Measurements from ENCODE around the gene DRD3. TPM values are rescaled to one million over a fixed set of nuclear protein-coding genes. Genes with fewer than 3 reads are reported as not detected.

DRD3 gene
- total RNA-seq, result not detected

GRCh38 chr3:114178770-114179368, at the start of gene DRD3:
Gene DRD3 (minus strand): TSS chr3:114179052. CDS start chr3:114171992, 7,060 bp downstream.
- Histone ChIP-seq H3K4me1 (no peaks in the 10 kb centered on the region), H3K4me3 (no peak within 1 kb of the TSS), H3K27ac (no peak within 1 kb of the TSS), H3K9me3 (no peaks in the 10 kb centered on the region), H3K27me3 (no peaks in the 10 kb centered on the region), H3K36me3 (no peaks in the 10 kb centered on the region)
- TF ChIP-seq EP300 (IDR thresholded peaks at IDR 0.05), result no peak
- WGBS, 2 donors (ENCODE audit: low coverage in 1 of 2), result 5 to 7% methylated on average over 7 of the region's 7 CpGs
- no peak for ATAC-seq

GRCh38 chr3:114227076-114227475, 48.2 kb upstream of the DRD3 start:
- Histone ChIP-seq H3K9me3 (peaks cover 0 to 24% (median 0%) of the 10 kb centered on the region in 3 donors), H3K4me3 (no peak overlapping the region), H3K36me3 (no peaks in the 10 kb centered on the region), H3K27ac (no peak overlapping the region), H3K4me1 (no peaks in the 10 kb centered on the region), H3K27me3 (no peaks in the 10 kb centered on the region)
- WGBS, 2 donors (ENCODE audit: low coverage in 1 of 2), result 92 to 100% methylated on average over 1 of the region's 1 CpG
- no peak for ATAC-seq
- TF ChIP-seq CTCF (IDR thresholded peaks at IDR 0.05), result no peak
- TF ChIP-seq EP300 (IDR thresholded peaks at IDR 0.05), result no peak
- no peak for TF ChIP-seq POLR2A (IDR thresholded peaks at IDR 0.05)
- no peak for TF ChIP-seq POLR2AphosphoS5 (IDR thresholded peaks at IDR 0.05)

- no peak overlapping the region for H3K4me3 ChIP-seq
- 79 to 89% methylated on average over 2 of the region's 2 CpGs for WGBS, 2 donors (ENCODE audit: low coverage in 1 of 2)
These were observed 47.5 kb upstream of the DRD3 start for GRCh38 chr3:114226313-114226712.

GRCh38 chr3:114223143-114223542, 44.3 kb upstream of the DRD3 start:
- no peaks in the 10 kb centered on the region for H3K36me3 ChIP-seq
- no peak for ATAC-seq
- 61 to 84% methylated on average over 3 of the region's 3 CpGs for WGBS, 2 donors (ENCODE audit: low coverage in 1 of 2)
- H3K4me1 ChIP-seq, result no peaks in the 10 kb centered on the region
- TF ChIP-seq POLR2AphosphoS5 (IDR thresholded peaks at IDR 0.05) (no peak), POLR2A (IDR thresholded peaks at IDR 0.05) (no peak), EP300 (IDR thresholded peaks at IDR 0.05) (no peak), CTCF (IDR thresholded peaks at IDR 0.05) (no peak)
- peaks cover 0 to 24% (median 0%) of the 10 kb centered on the region in 3 donors for H3K9me3 ChIP-seq
- no peaks in the 10 kb centered on the region for H3K27me3 ChIP-seq
- H3K4me3 ChIP-seq, result no peak overlapping the region
- H3K27ac ChIP-seq, result no peak overlapping the region

More at GRCh38 chr3:114226313-114226712, 47.5 kb upstream of the DRD3 start:
- no peak overlapping the region for H3K27ac ChIP-seq
- H3K36me3 ChIP-seq, result no peaks in the 10 kb centered on the region
- TF ChIP-seq POLR2A (IDR thresholded peaks at IDR 0.05) (no peak), POLR2AphosphoS5 (IDR thresholded peaks at IDR 0.05) (no peak), EP300 (IDR thresholded peaks at IDR 0.05) (no peak), CTCF (IDR thresholded peaks at IDR 0.05) (no peak)
- no peaks in the 10 kb centered on the region for H3K4me1 ChIP-seq
- ATAC-seq, result no peak
- peaks cover 0 to 24% (median 0%) of the 10 kb centered on the region in 3 donors for H3K9me3 ChIP-seq
- H3K27me3 ChIP-seq, result no peaks in the 10 kb centered on the region

- no peaks in the 10 kb centered on the region for H3K27me3 ChIP-seq
- H3K4me1 ChIP-seq, result no peaks in the 10 kb centered on the region
- WGBS, 2 donors (ENCODE audit: low coverage in 1 of 2), result 86 to 100% methylated on average over 1 of the region's 1 CpG
- no peak for ATAC-seq
- no peak overlapping the region for H3K4me3 ChIP-seq
- H3K9me3 ChIP-seq, result peaks cover 0 to 24% (median 0%) of the 10 kb centered on the region in 3 donors
- no peak for TF ChIP-seq POLR2AphosphoS5 (IDR thresholded peaks at IDR 0.05)
- H3K27ac ChIP-seq, result no peak overlapping the region
- H3K36me3 ChIP-seq, result no peaks in the 10 kb centered on the region
These were observed 43.0 kb upstream of the DRD3 start for GRCh38 chr3:114221881-114222264.

GRCh38 chr3:114221165-114221880, 42.5 kb upstream of the DRD3 start:
- no peaks in the 10 kb centered on the region for H3K36me3 ChIP-seq
- no peak for ATAC-seq
- no peaks in the 10 kb centered on the region for H3K4me1 ChIP-seq
- H3K27ac ChIP-seq, result no peak overlapping the region
- TF ChIP-seq POLR2A (IDR thresholded peaks at IDR 0.05) (no peak), POLR2AphosphoS5 (IDR thresholded peaks at IDR 0.05) (no peak), EP300 (IDR thresholded peaks at IDR 0.05) (no peak), CTCF (IDR thresholded peaks at IDR 0.05) (no peak)
- H3K27me3 ChIP-seq, result no peaks in the 10 kb centered on the region
- peaks cover 0 to 23% (median 0%) of the 10 kb centered on the region in 3 donors for H3K9me3 ChIP-seq
- H3K4me3 ChIP-seq, result no peak overlapping the region
- WGBS, 2 donors (ENCODE audit: low coverage in 1 of 2), result 84 to 94% methylated on average over 8 to 9 of the region's 9 CpGs
